Stomach smooth muscle (tissue), 2 donors: Measurements from ENCODE around the gene TANGO2.

Experiments
- H3K27ac ChIP-seq: one replicate; pipeline ENCODE4 v1.7.0; 2013; ENCODE audit warnings: mild to moderate bottlenecking, low read length, inconsistent platforms
- H3K27me3 ChIP-seq, 2 donors: one replicate each; pipeline ENCODE4 v1.7.0; 2013; ENCODE audit warnings: low read length in 2 of 2; ENCODE audit not compliant: insufficient read depth in 2 of 2, control insufficient read depth in 1 of 2
- H3K36me3 ChIP-seq, 2 donors: one replicate each; pipeline ENCODE4 v1.7.0; 2013; ENCODE audit warnings: low read length in 2 of 2; ENCODE audit not compliant: control insufficient read depth in 2 of 2, insufficient read depth in 2 of 2
- H3K4me1 ChIP-seq: one replicate; pipeline ENCODE4 v1.7.0; 2013; ENCODE audit warnings: low read length; ENCODE audit not compliant: control insufficient read depth, insufficient read depth
- H3K4me3 ChIP-seq, 2 donors: one replicate each; pipeline ENCODE4 v1.7.0; 2013; ENCODE audit warnings: low read length in 2 of 2
- H3K9ac ChIP-seq, 2 donors: one replicate each; pipeline ENCODE4 v1.7.0; 2013; ENCODE audit warnings: low read length in 2 of 2, mild to moderate bottlenecking in 1 of 2
- H3K9me3 ChIP-seq, 2 donors: one replicate each; pipeline ENCODE4 v1.7.0; 2013; ENCODE audit warnings: low read length in 2 of 2; ENCODE audit not compliant: control insufficient read depth in 2 of 2
- donor health status: healthy.
- donor health status: Pancreatic carcinoma.

TANGO2 gene

DNA sequence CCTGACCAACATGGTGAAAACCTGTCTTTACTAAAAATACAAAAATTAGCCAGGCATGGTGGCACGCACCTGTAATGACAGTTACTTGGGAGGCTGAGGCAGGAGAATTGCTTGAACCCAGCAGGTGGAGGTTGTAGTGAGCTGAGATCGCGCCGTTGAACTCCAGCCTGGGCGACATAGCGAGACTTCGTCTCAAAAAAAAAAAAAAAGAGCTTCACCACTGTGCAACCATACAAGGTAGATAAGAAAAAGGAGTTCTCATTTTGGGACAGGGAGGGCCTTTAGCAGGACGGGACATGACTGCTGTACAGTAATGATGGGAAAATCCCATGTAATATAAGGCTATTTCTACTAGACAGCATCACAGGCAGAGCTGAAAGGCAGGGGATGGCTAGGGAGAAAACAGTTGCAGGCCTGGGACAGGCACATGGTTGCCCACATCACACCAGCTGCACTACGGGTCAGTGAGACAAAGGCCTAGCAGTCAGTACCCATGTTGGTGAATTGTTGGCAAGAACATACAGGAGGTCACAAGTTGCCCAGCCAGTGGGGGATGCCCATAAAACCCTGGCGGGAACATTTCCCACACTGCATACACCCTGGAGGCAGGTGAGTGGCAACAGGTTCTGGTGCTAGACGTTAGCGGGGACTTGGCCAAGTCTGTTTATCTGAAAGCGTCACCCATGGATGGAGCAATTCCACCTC, 5.4 kb downstream of the TANGO2 start:
- H3K36me3 ChIP-seq: peaks cover 0 to 4% of the 10 kb centered on the region in 2 donors
- no peaks in the 10 kb centered on the region for H3K27me3 ChIP-seq
- no peaks in the 10 kb centered on the region for H3K9me3 ChIP-seq
- H3K9ac ChIP-seq: no peak overlapping the region
- no peak overlapping the region for H3K27ac ChIP-seq
- H3K4me3 ChIP-seq: no peak overlapping the region
- peaks cover 20% of the 10 kb centered on the region for H3K4me1 ChIP-seq

GRCh38 chr22:20026996-20027601, 6.2 kb downstream of the TANGO2 start:
- Histone ChIP-seq H3K9me3 (no peaks in the 10 kb centered on the region), H3K27me3 (no peaks in the 10 kb centered on the region), H3K4me3 (no peak overlapping the region), H3K27ac (no peak overlapping the region), H3K4me1 (peaks cover 16% of the 10 kb centered on the region), H3K36me3 (peaks cover 0 to 8% of the 10 kb centered on the region in 2 donors), H3K9ac (no peak overlapping the region)

DNA sequence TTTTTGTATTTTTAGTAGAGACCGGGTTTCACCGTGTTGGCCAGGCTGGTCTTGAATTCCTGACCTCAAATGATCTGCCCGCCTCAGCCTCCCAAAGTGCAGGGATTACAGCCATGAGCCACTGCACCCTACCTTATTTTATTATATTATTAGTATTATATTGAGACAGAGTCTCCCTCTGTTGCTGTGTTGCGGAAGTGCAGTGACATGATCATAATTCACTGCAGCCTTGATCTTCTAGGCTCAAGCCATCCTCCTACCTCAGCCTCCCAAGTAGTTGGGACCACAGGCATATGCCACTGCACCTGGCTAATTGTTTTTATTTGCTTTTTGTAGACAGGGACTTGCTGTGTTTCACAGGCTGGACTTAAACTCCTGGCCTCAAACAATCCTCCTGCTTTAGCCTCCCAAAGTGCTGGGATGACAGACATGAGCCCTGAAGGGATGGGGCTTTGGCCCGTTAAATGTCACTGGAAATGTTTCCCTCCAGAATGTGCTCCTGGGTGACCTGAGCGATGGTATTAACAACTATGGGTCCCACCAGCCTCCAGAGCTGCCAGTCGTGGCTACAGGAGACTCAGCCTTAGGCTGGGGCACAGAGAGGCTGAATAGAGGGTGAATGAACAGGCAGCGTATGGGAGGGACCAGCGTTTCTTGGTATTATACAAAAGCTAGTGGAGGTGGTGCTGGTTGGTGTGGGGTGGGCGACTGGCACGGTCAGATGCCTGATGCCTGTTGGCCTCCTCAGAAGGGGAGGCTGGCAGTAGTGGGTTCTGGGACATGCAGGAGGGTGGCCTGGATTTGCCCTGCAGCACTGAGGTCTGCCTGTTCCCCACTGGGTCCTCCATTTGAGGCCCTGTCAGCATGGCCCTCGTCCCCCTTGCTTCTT, 7.3 kb downstream of the TANGO2 start:
- Histone ChIP-seq H3K9me3 (no peaks in the 10 kb centered on the region), H3K9ac (no peak overlapping the region), H3K27me3 (no peaks in the 10 kb centered on the region), H3K4me3 (no peak overlapping the region), H3K27ac (no peak overlapping the region), H3K36me3 (peaks cover 0 to 8% of the 10 kb centered on the region in 2 donors), H3K4me1 (peaks cover 18% of the 10 kb centered on the region)

DNA sequence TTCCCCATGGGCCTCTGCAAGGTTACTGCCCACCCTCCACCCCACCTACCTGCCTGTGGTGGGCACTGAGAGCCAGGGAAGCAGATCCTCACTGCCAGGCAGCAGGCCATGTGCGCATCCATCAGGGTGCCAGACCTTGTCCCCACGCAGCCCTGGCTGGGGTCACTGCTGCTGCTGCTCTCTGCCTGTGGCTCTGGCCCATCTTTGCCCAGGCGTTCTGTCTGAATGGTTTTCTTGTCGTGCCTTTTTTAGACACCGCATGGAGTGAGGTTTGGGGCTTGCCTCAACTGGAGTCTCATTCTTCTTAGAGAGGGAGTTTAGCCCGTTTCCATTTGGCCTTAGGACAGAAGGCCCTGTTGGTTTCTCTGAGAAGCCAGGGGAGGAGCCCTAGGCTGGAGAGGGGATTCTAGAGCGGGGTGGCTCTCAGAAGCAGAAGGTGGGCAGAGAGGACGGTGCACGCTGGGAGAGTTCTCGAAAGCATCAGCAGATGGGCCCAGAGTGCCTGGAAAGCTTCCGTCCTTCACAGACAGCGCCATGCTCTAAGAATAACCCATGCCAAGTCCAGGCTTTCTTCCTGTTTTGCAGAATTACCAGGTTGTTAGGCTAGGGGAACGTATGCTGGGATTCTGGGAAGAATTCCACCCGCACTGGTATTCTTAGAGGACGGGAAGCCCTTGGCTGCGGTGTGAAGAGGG, 8.1 kb downstream of the TANGO2 start:
- H3K27me3 ChIP-seq: no peaks in the 10 kb centered on the region
- no peak overlapping the region for H3K9ac ChIP-seq
- no peak overlapping the region for H3K4me3 ChIP-seq
- no peak overlapping the region for H3K27ac ChIP-seq
- H3K4me1 ChIP-seq: peaks cover 22% of the 10 kb centered on the region
- peaks cover 0 to 8% of the 10 kb centered on the region in 2 donors for H3K36me3 ChIP-seq
- no peaks in the 10 kb centered on the region for H3K9me3 ChIP-seq

- H3K27me3 ChIP-seq: no peaks in the 10 kb centered on the region
- no peak overlapping the region for H3K27ac ChIP-seq
- peaks cover 0 to 5% of the 10 kb centered on the region in 2 donors for H3K36me3 ChIP-seq
- H3K9ac ChIP-seq: no peak overlapping the region
- H3K4me3 ChIP-seq: no peak overlapping the region
- no peaks in the 10 kb centered on the region for H3K9me3 ChIP-seq
- peaks cover 22% of the 10 kb centered on the region for H3K4me1 ChIP-seq
Observed at GRCh38 chr22:20029550-20030225, 8.8 kb downstream of the TANGO2 start.

GRCh38 chr22:20031732-20032406, 11.0 kb downstream of the TANGO2 start:
- Histone ChIP-seq H3K4me3 (no peak overlapping the region), H3K36me3 (peaks cover 2 to 8% of the 10 kb centered on the region in 2 donors), H3K27me3 (no peaks in the 10 kb centered on the region), H3K9me3 (no peaks in the 10 kb centered on the region), H3K4me1 (peaks cover 22% of the 10 kb centered on the region), H3K27ac (no peak overlapping the region), H3K9ac (no peak overlapping the region)

DNA sequence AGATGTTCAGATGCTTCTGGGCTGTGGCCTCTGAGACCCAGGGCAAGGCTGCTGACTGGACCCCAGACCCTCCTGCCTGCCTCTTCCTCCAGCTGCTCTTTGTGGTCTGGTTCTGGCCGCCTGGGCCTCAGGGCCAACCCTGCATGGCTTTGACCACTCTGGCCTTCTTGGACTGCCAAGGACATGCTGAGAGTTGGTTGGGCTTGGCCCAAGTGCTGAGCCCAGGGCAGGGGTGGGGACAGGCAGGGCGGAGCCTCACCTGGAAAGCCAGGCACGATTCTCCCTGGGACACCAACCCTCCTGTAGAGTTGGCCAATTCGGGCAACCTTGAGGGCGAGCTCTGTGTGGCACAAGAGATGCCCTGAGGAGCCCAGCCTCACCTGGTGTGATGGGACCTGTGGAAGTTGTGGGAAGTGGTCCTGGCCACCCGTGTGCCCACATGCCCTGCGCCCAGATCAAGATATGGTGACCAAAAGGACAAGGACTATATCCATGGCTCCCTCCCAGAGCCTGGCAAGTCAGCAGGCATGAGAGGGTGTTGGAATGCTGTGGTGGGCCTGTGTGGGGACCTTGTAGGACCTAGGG, 11.6 kb downstream of the TANGO2 start:
- Histone ChIP-seq H3K9ac (no peak overlapping the region), H3K27ac (no peak overlapping the region), H3K4me3 (no peak overlapping the region), H3K4me1 (peaks cover 22% of the 10 kb centered on the region), H3K9me3 (no peaks in the 10 kb centered on the region), H3K36me3 (peaks cover 8 to 11% of the 10 kb centered on the region in 2 donors), H3K27me3 (no peaks in the 10 kb centered on the region)

DNA sequence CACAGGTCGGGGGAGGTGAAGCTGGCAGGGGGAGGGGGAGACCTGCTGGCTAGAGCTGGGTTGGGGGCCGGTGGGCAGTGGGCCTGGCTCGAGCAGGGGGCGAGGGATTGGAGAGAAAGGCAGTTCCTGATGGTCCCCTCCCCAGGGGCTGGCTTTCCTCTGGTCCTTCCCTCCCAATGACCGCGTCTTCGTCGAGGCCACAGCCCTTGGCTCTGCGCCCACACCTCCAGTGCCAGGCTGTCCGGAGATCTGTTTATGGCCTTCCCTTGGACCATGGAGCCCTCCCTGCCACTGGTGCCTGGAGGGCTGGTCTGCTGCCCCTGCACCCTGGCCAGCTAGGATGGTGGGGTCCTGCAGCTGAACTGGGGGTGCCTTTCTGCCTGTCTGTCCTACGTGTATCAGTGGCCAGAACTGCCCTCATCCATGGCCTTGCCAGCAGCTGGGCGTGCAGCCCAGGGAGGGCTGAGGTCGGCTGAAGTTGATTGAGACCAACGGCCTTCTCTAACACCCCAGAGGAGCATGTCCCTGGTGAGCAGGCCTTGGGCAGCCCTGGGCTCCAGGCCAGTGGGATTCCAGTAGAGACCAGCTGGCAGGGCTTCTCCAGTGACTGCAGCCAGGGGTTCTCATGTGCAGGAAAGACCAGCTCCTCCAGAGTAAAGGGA, 12.3 kb downstream of the TANGO2 start:
- Histone ChIP-seq H3K4me3 (peak overlapping the region in 1 of 2 donors; percentile 22), H3K9me3 (no peaks in the 10 kb centered on the region), H3K9ac (no peak overlapping the region)

GRCh38 chr22:20034143-20034542, 13.2 kb downstream of the TANGO2 start:
- Histone ChIP-seq H3K9ac (no peak overlapping the region), H3K27ac (no peak overlapping the region), H3K4me3 (no peak overlapping the region), H3K36me3 (peaks cover 9 to 15% of the 10 kb centered on the region in 2 donors), H3K27me3 (no peaks in the 10 kb centered on the region), H3K4me1 (peaks cover 19% of the 10 kb centered on the region), H3K9me3 (no peaks in the 10 kb centered on the region)

More for the DNA sequence above, 12.3 kb downstream of the TANGO2 start:
- Histone ChIP-seq H3K27me3 (no peaks in the 10 kb centered on the region), H3K36me3 (peaks cover 9 to 13% of the 10 kb centered on the region in 2 donors), H3K27ac (no peak overlapping the region), H3K4me1 (peaks cover 22% of the 10 kb centered on the region)
